GM12874 (cell line): Measurements from ENCODE around the gene HMBS.

Experiments
- TF ChIP-seq, protein P1 (sequence below): IDR thresholded peaks from 2 replicates; pipeline ENCODE4 v1.5.1; 2011; ENCODE audit warnings: low read depth, mild to moderate bottlenecking, control low read depth, low read length, moderate library complexity; ENCODE audit not compliant: insufficient read depth

Gene HMBS

DNA sequence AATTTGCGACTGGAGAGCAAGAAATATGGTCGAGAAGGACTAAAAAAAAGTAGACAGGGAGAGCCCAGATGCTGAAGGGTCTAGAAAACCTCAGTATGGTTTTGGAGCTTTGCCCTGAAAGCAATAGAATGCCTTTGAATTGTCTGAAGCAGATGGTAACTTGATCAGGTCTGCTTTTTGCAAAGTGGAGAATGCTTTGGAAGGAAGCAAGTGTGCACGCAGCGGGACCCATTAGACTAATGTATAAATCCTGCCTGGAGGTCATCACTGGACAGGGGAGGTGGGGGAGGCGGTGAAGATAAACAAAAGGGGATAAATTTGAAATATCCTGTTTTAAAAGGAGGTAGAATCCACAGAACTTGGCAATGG is 35.9 kb downstream of the HMBS start:
- TF ChIP-seq, protein P1, sequence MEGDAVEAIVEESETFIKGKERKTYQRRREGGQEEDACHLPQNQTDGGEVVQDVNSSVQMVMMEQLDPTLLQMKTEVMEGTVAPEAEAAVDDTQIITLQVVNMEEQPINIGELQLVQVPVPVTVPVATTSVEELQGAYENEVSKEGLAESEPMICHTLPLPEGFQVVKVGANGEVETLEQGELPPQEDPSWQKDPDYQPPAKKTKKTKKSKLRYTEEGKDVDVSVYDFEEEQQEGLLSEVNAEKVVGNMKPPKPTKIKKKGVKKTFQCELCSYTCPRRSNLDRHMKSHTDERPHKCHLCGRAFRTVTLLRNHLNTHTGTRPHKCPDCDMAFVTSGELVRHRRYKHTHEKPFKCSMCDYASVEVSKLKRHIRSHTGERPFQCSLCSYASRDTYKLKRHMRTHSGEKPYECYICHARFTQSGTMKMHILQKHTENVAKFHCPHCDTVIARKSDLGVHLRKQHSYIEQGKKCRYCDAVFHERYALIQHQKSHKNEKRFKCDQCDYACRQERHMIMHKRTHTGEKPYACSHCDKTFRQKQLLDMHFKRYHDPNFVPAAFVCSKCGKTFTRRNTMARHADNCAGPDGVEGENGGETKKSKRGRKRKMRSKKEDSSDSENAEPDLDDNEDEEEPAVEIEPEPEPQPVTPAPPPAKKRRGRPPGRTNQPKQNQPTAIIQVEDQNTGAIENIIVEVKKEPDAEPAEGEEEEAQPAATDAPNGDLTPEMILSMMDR: no peak

DNA sequence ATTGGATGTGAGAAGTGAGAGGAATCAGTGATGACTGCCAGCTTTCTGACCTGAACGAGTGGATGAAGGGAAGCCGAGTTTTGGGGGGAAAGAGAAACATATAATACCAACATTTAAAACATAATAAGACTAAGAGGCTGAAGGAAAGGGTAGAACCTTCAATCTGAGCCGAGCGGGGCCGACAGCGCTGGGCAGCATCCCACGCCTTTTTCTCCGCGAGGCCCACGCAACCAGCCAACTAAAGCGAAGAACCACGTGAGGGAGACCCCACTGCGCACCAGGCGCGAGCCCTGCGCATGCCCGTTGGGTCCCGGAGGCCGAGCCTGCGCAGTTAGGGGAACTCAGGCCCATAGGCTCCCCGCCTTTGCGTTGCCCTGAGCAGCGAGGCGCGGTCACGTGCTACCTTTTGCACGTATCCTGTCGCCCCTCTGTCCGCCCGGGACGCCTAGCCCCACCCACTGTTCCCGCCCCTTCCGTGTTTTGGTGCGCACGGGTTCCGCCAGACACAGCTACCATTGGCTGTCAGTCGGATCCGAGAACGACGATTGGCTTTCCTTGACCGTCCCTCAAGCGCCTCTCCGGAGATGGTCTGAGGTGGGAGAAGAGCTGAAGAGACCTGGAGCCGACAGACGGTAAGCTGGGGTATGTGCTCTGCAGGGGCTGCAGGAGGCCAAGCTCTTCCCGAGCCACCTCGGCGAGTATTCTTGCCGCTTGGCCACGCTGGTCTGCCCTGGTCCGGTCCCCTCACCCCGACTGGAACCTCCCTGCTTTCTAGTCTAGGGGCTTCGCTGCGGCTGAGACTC is 36.5 kb downstream of the HMBS start, which contains the start of gene HINFP:
TSS of gene HINFP (plus strand) at position 573 of the 803 bp plus-strand sequence. CDS start 5,365 bp downstream, outside the sequence.
- TF ChIP-seq, protein P1: no peak

- TF ChIP-seq, protein P1: no peak
These were observed 37.1 kb downstream of the HMBS start for GRCh38 chr11:119121811-119122124.

- TF ChIP-seq, protein P1: no peak
These were observed 41.1 kb downstream of the HMBS start for GRCh38 chr11:119125821-119126220.

GRCh38 chr11:119126675-119127268 is 42.1 kb downstream of the HMBS start:
- TF ChIP-seq, protein P1: no peak

GRCh38 chr11:119130662-119131061 is 46.0 kb downstream of the HMBS start:
- TF ChIP-seq, protein P1: no peak

- TF ChIP-seq, protein P1: peak; percentile 73
These were observed 49.8 kb downstream of the HMBS start for GRCh38 chr11:119134389-119134978.
